Sigmoid colon (tissue), 7 donors: Measurements from ENCODE around the gene FARP2. TPM values are rescaled to one million over a fixed set of nuclear protein-coding genes. Genes with fewer than 3 reads are reported as not detected.

Source experiments
- DNase-seq: peaks from one replicate; pipeline ENCODE4 v3.0.0-alpha.2; 2019
- H3K27ac ChIP-seq, 4 donors: fragments of 200-600 bp; sonication (generic); one replicate each; pipeline ENCODE4 v1.5.1; 2016 to 2019; ENCODE audit warnings: mild to moderate bottlenecking in 1 of 4
- H3K27me3 ChIP-seq, 3 donors: fragments of 200-600 bp; sonication (generic); one replicate each; pipeline ENCODE4 v1.5.1; 2019; ENCODE audit warnings: mild to moderate bottlenecking in 1 of 3
- H3K36me3 ChIP-seq, 4 donors: fragments of 200-600 bp; sonication (generic); one replicate each; pipeline ENCODE4 v1.5.1; 2016 to 2019
- H3K4me1 ChIP-seq, 4 donors: fragments of 200-600 bp; sonication (generic); one replicate each; pipeline ENCODE4 v1.5.1; 2017 to 2019
- H3K4me3 ChIP-seq, 4 donors: fragments of 200-600 bp; sonication (generic); one replicate each; pipeline ENCODE4 v1.5.1; 2017 to 2019; ENCODE audit warnings: mild to moderate bottlenecking in 2 of 4, moderate library complexity in 1 of 4
- H3K9me3 ChIP-seq, 4 donors: fragments of 200-600 bp in 3 of 4; sonication (generic) in 3 of 4; one replicate each; pipeline versions ENCODE4 v1.5.1 to v1.6.1; 2013 to 2019
- EP300 ChIP-seq, 4 donors: sonication (generic); formaldehyde crosslinking; IDR thresholded peaks; one replicate each; pipeline ENCODE4 v1.6.1; 2017; ENCODE audit warnings: antibody characterized with exemption in 4 of 4
- POLR2A ChIP-seq, 2 donors: fragments of 450-650 bp; IDR thresholded peaks; one replicate each; pipeline ENCODE4 v1.6.1; 2016; ENCODE audit warnings: antibody characterized with exemption in 2 of 2, mild to moderate bottlenecking in 2 of 2, moderate library complexity in 2 of 2
- POLR2AphosphoS5 ChIP-seq, 4 donors: sonication (generic); formaldehyde crosslinking; IDR thresholded peaks; one replicate each; pipeline ENCODE4 v1.6.1; 2017; ENCODE audit warnings: antibody characterized with exemption in 4 of 4
- WGBS, 2 donors: extraction: QIAGEN DNeasy Blood & Tissue Kit; methylation state at CpG; one replicate each; pipeline ENCODE4 v1.1.7; 2013; 5-methylcytosine and 5-hydroxymethylcytosine counted together
- intact Hi-C: fragments of 100-400 bp; cut with DNase I; formaldehyde crosslinking; loops from one replicate; pipeline ENCODE4 v1.15.1; 2023
- polyA plus RNA-seq, 3 donors: library from polyadenylated mRNA; stranded (reverse); fragments of 200-250 nt; gene quantifications; one replicate each; pipeline ENCODE4 v1.2.3, GENCODE V29; 2013
- total RNA-seq, 4 donors: library from RNA; depleted of rRNA; stranded (reverse); fragments of >200 nt; gene quantifications; one replicate each; pipeline ENCODE4 v1.1.0, GENCODE V29; 2016
- TF ChIP-seq, protein P1 (sequence below), 4 experiments: fragments of 450-650 bp in 3 of 4; fragments of 200-600 bp in 1 of 4; IDR thresholded peaks; one replicate each; pipeline ENCODE4 v1.5.1; 2016 to 2019; ENCODE audit warnings: antibody characterized with exemption in 4 of 4, mild to moderate bottlenecking in 3 of 4, moderate library complexity in 2 of 4
- donor health status: healthy with polysubstance abuse.
- donor health status: Bipolar disorder and iron deficiency.
- donor health status: healthy.

The FARP2 gene
- total and polyA plus RNA-seq, 7 donors, result 19.3 to 41.6 (median 28.5) TPM

DNA sequence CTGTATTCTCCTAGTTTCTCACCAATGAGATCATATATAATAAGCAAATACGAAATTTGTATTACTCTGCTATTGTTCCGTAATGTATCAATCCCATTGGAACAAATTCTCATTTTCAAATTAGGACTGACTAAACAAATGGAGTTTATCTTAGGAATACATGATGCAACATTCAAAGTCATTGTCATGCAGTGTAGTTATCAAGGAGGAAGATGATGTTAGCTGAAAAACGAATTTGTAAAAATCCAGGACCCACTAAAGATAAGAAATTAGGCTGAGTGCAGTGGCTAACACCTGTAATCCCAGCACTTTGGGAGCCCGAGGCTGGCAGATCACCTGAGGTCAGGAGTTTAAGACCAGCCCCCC, 25.5 kb upstream of the FARP2 start:
- no peak for DNase-seq
- Histone ChIP-seq H3K4me1 (no peaks in the 10 kb centered on the region), H3K27me3 (no peaks in the 10 kb centered on the region), H3K9me3 (no peaks in the 10 kb centered on the region), H3K27ac (no peak overlapping the region), H3K4me3 (no peak overlapping the region), H3K36me3 (peaks cover 0 to 75% (median 3%) of the 10 kb centered on the region in 4 donors)
- TF ChIP-seq POLR2A (IDR thresholded peaks at IDR 0.05) (no peak), POLR2AphosphoS5 (IDR thresholded peaks at IDR 0.05) (no peak), EP300 (IDR thresholded peaks at IDR 0.05) (no peak)
- TF ChIP-seq, protein P1, sequence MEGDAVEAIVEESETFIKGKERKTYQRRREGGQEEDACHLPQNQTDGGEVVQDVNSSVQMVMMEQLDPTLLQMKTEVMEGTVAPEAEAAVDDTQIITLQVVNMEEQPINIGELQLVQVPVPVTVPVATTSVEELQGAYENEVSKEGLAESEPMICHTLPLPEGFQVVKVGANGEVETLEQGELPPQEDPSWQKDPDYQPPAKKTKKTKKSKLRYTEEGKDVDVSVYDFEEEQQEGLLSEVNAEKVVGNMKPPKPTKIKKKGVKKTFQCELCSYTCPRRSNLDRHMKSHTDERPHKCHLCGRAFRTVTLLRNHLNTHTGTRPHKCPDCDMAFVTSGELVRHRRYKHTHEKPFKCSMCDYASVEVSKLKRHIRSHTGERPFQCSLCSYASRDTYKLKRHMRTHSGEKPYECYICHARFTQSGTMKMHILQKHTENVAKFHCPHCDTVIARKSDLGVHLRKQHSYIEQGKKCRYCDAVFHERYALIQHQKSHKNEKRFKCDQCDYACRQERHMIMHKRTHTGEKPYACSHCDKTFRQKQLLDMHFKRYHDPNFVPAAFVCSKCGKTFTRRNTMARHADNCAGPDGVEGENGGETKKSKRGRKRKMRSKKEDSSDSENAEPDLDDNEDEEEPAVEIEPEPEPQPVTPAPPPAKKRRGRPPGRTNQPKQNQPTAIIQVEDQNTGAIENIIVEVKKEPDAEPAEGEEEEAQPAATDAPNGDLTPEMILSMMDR (IDR thresholded peaks at IDR 0.05), result no peak
- 90 to 94% methylated on average over 4 of the region's 4 CpGs for WGBS, 2 donors
- intact Hi-C loops, result no loop called here

- TF ChIP-seq POLR2A (IDR thresholded peaks at IDR 0.05) (no peak), POLR2AphosphoS5 (IDR thresholded peaks at IDR 0.05) (no peak)
- TF ChIP-seq, protein P1 (IDR thresholded peaks at IDR 0.05), result no peak
- H3K4me1 ChIP-seq, result peaks cover 0 to 4% (median 2%) of the 10 kb centered on the region in 4 donors
- H3K27me3 ChIP-seq, result no peaks in the 10 kb centered on the region
- peaks cover 3 to 72% (median 21%) of the 10 kb centered on the region in 4 donors for H3K36me3 ChIP-seq
- intact Hi-C loops, result no loop called here
- 54 to 79% methylated on average over 2 of the region's 2 CpGs for WGBS, 2 donors
- no peak overlapping the region for H3K27ac ChIP-seq
- H3K4me3 ChIP-seq, result no peak overlapping the region
- no peaks in the 10 kb centered on the region for H3K9me3 ChIP-seq
- no peak for DNase-seq
Observed at GRCh38 chr2:241334813-241335212, 21.3 kb upstream of the FARP2 start.

DNA sequence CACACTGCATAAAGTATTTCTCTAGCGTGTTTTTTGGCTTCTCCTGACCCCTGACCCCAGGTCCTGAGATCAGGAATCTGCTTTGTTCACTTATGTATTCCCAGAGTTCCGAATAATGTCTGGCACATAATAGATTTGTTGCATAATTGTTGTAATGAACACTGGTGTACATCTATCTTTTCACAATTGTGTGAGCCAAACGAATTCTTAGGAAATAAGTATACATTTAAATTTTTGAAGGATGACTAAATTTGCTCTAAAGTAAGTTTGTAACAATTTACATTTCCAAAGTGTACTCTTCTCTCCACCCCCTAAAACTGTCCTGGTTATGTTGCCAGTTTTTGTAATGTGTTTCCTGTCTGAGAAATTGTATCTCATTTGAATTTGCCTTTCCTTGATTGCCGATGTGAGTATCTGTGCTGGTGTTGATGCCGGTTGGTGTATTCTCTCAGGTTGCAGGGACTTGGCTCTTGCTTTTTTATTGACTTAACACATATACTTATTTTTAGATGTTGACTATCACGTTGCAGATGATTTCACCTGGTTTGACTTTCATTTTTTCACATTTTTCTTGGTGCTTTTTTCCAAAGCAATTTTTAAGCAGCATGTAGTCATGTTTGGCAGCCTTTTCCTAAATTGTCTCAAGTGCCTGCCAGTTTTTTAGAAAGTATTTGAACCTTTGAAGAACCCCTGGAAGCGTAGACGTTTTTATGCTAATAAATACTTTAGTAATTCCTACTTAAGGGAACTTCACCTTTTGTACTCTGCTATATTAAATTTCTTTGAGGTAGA, 16.1 kb upstream of the FARP2 start:
- H3K4me3 ChIP-seq, result no peak overlapping the region
- peaks cover 17 to 88% (median 51%) of the 10 kb centered on the region in 4 donors for H3K36me3 ChIP-seq
- 71 to 73% methylated on average over 8 of the region's 8 CpGs for WGBS, 2 donors
- DNase-seq, result no peak
- TF ChIP-seq POLR2AphosphoS5 (IDR thresholded peaks at IDR 0.05) (no peak), POLR2A (IDR thresholded peaks at IDR 0.05) (no peak)
- H3K27ac ChIP-seq, result peak overlapping the region in 3 of 4 donors; percentile 39 to 73 (median 48)
- no peaks in the 10 kb centered on the region for H3K9me3 ChIP-seq
- no peaks in the 10 kb centered on the region for H3K27me3 ChIP-seq
- peaks cover 0 to 12% (median 4%) of the 10 kb centered on the region in 4 donors for H3K4me1 ChIP-seq
- intact Hi-C loops, result no loop called here

GRCh38 chr2:241340631-241341163, 15.4 kb upstream of the FARP2 start:
- H3K36me3 ChIP-seq, result peaks cover 17 to 88% (median 53%) of the 10 kb centered on the region in 4 donors
- H3K9me3 ChIP-seq, result no peaks in the 10 kb centered on the region
- no peak for DNase-seq
- TF ChIP-seq, protein P1 (IDR thresholded peaks at IDR 0.05), result no peak
- no peak for TF ChIP-seq POLR2A (IDR thresholded peaks at IDR 0.05)
- TF ChIP-seq EP300 (IDR thresholded peaks at IDR 0.05), result no peak
- no peak for TF ChIP-seq POLR2AphosphoS5 (IDR thresholded peaks at IDR 0.05)
- intact Hi-C loops, result no loop called here
- no peak overlapping the region for H3K4me3 ChIP-seq
- 83 to 89% methylated on average over 3 of the region's 3 CpGs for WGBS, 2 donors
- H3K4me1 ChIP-seq, result peaks cover 0 to 12% (median 4%) of the 10 kb centered on the region in 4 donors
- no peaks in the 10 kb centered on the region for H3K27me3 ChIP-seq
- peak overlapping the region; percentile 39 to 73 (median 48) for H3K27ac ChIP-seq

- H3K27me3 ChIP-seq, result no peaks in the 10 kb centered on the region
- peaks cover 26 to 96% (median 72%) of the 10 kb centered on the region in 4 donors for H3K36me3 ChIP-seq
- intact Hi-C loops, result no loop called here
- no peak overlapping the region for H3K27ac ChIP-seq
- no peak for DNase-seq
- no peak overlapping the region for H3K4me3 ChIP-seq
- peaks cover 0 to 8% (median 2%) of the 10 kb centered on the region in 4 donors for H3K4me1 ChIP-seq
- TF ChIP-seq, protein P1 (IDR thresholded peaks at IDR 0.05), result no peak
- TF ChIP-seq POLR2A (IDR thresholded peaks at IDR 0.05), result no peak
- no peak for TF ChIP-seq POLR2AphosphoS5 (IDR thresholded peaks at IDR 0.05)
- TF ChIP-seq EP300 (IDR thresholded peaks at IDR 0.05), result no peak
- 86 to 91% methylated on average over 9 of the region's 9 CpGs for WGBS, 2 donors
- no peaks in the 10 kb centered on the region for H3K9me3 ChIP-seq
Observed at GRCh38 chr2:241344925-241345651, 11.0 kb upstream of the FARP2 start.
